HL-60 (cell line): Measurements from ENCODE around the gene DHRS2.

Source experiments
- DNase-seq, 2 experiments: peaks; one replicate each; pipeline ENCODE4 v3.0.0-alpha.2; 2010 to 2020; ENCODE audit warnings: low read depth in 1 of 2, low spot score in 1 of 2
- H3K27ac ChIP-seq: fragments of 250-450 bp; sonication (Bioruptor Pico); replicated peaks from 2 replicates; pipeline ENCODE4 v1.5.1; 2020; ENCODE audit warnings: mild to moderate bottlenecking, moderate library complexity
- H3K27me3 ChIP-seq: fragments of 250-450 bp; sonication (Bioruptor Pico); 2 replicates; pipeline ENCODE4 v1.5.1; 2021; ENCODE audit warnings: mild to moderate bottlenecking, moderate library complexity; ENCODE audit not compliant: insufficient read depth, poor library complexity, severe bottlenecking
- H3K4me3 ChIP-seq: replicated peaks from 2 replicates; pipeline ENCODE4 v1.5.1; 2011; ENCODE audit warnings: mild to moderate bottlenecking, control low read depth, low read length; ENCODE audit not compliant: insufficient read depth
- GABPA ChIP-seq: IDR thresholded peaks from 2 replicates; pipeline ENCODE4 v1.6.1; 2012; ENCODE audit warnings: low read depth
- POLR2AphosphoS5 ChIP-seq: IDR thresholded peaks from 2 replicates; pipeline ENCODE4 v1.6.1; 2012; ENCODE audit warnings: low read depth
- SPI1 ChIP-seq: IDR thresholded peaks from 2 replicates; pipeline ENCODE4 v1.6.1; 2012; ENCODE audit warnings: low read depth, mild to moderate bottlenecking, borderline replicate concordance
- TF ChIP-seq, protein P1 (sequence below): IDR thresholded peaks from 2 replicates; pipeline ENCODE4 v1.6.1; 2012; ENCODE audit warnings: low read depth; ENCODE audit not compliant: insufficient replicate concordance
- TF ChIP-seq, protein P2 (sequence below): IDR thresholded peaks from one replicate; pipeline ENCODE4 v1.5.1; 2011; ENCODE audit warnings: low read length, control low read depth, inconsistent platforms; ENCODE audit not compliant: insufficient read depth

Gene DHRS2

GRCh38 chr14:23663127-23663526 lies 27.0 kb downstream of the DHRS2 start:
- TF ChIP-seq SPI1, result no peak
- TF ChIP-seq, protein P1, sequence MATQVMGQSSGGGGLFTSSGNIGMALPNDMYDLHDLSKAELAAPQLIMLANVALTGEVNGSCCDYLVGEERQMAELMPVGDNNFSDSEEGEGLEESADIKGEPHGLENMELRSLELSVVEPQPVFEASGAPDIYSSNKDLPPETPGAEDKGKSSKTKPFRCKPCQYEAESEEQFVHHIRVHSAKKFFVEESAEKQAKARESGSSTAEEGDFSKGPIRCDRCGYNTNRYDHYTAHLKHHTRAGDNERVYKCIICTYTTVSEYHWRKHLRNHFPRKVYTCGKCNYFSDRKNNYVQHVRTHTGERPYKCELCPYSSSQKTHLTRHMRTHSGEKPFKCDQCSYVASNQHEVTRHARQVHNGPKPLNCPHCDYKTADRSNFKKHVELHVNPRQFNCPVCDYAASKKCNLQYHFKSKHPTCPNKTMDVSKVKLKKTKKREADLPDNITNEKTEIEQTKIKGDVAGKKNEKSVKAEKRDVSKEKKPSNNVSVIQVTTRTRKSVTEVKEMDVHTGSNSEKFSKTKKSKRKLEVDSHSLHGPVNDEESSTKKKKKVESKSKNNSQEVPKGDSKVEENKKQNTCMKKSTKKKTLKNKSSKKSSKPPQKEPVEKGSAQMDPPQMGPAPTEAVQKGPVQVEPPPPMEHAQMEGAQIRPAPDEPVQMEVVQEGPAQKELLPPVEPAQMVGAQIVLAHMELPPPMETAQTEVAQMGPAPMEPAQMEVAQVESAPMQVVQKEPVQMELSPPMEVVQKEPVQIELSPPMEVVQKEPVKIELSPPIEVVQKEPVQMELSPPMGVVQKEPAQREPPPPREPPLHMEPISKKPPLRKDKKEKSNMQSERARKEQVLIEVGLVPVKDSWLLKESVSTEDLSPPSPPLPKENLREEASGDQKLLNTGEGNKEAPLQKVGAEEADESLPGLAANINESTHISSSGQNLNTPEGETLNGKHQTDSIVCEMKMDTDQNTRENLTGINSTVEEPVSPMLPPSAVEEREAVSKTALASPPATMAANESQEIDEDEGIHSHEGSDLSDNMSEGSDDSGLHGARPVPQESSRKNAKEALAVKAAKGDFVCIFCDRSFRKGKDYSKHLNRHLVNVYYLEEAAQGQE, result no peak
- no peak for TF ChIP-seq POLR2AphosphoS5
- no peak for TF ChIP-seq GABPA
- TF ChIP-seq, protein P2, sequence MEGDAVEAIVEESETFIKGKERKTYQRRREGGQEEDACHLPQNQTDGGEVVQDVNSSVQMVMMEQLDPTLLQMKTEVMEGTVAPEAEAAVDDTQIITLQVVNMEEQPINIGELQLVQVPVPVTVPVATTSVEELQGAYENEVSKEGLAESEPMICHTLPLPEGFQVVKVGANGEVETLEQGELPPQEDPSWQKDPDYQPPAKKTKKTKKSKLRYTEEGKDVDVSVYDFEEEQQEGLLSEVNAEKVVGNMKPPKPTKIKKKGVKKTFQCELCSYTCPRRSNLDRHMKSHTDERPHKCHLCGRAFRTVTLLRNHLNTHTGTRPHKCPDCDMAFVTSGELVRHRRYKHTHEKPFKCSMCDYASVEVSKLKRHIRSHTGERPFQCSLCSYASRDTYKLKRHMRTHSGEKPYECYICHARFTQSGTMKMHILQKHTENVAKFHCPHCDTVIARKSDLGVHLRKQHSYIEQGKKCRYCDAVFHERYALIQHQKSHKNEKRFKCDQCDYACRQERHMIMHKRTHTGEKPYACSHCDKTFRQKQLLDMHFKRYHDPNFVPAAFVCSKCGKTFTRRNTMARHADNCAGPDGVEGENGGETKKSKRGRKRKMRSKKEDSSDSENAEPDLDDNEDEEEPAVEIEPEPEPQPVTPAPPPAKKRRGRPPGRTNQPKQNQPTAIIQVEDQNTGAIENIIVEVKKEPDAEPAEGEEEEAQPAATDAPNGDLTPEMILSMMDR, result no peak
- peaks cover 2% of the 10 kb centered on the region for H3K27me3 ChIP-seq
- H3K4me3 ChIP-seq, result no peak overlapping the region
- H3K27ac ChIP-seq, result no peak overlapping the region
- DNase-seq, result no peak

DNA sequence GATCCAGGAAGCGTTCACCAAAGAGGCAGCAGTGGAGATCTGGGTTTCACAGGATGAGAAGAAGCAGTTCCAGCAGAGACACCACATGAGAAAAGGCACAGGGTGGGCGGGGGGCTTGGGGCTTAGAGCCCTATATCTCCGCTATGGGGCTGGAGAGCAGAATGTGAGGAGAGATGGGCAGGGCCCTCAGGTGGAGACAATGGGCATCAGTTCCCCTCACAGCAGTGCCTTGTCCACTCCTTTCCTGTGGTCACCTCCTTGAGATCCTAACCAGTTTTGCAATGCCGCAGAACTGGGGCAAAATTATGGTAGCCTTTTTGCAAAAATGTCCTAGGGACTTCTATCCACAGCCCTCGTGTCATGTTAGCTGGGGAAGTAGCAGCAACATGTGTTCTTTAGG lies 27.5 kb downstream of the DHRS2 start:
- Histone ChIP-seq H3K4me3 (no peak overlapping the region), H3K27ac (no peak overlapping the region), H3K27me3 (peaks cover 2% of the 10 kb centered on the region)
- TF ChIP-seq SPI1 (no peak), POLR2AphosphoS5 (no peak)
- TF ChIP-seq, protein P1, result no peak
- no peak for DNase-seq

GRCh38 chr14:23664207-23664885 lies 28.2 kb downstream of the DHRS2 start:
- TF ChIP-seq, protein P1, result no peak
- TF ChIP-seq POLR2AphosphoS5 (no peak), SPI1 (no peak), GABPA (no peak)
- TF ChIP-seq, protein P2, result no peak
- H3K27ac ChIP-seq, result no peak overlapping the region
- no peak for DNase-seq
- peaks cover 2% of the 10 kb centered on the region for H3K27me3 ChIP-seq
- no peak overlapping the region for H3K4me3 ChIP-seq
